Osteoblast (primary cell): ENCODE results near the gene MT1HL1. TPM values are rescaled to one million over a fixed set of nuclear protein-coding genes. Genes with fewer than 3 reads are reported as not detected.

Source experiments
- DNase-seq: peaks from one replicate; pipeline ENCODE4 v3.0.0; 2011; ENCODE audit warnings: low spot score, mixed read lengths; ENCODE audit not compliant: insufficient read length; ENCODE audit errors: missing footprints
- H2AFZ ChIP-seq: 2 replicates; pipeline ENCODE4 v1.6.0; 2011; ENCODE audit warnings: mild to moderate bottlenecking, low read length
- H3K27ac ChIP-seq: 2 replicates; pipeline ENCODE4 v1.5.1; 2011; ENCODE audit warnings: mild to moderate bottlenecking, low read depth, low read length, moderate library complexity
- H3K27me3 ChIP-seq: 2 replicates; pipeline ENCODE4 v1.6.0; 2012; ENCODE audit warnings: mild to moderate bottlenecking, control low read depth, inconsistent platforms, low read length, moderate library complexity; ENCODE audit not compliant: insufficient read depth
- H3K36me3 ChIP-seq: 2 replicates; pipeline ENCODE4 v1.5.1; 2011; ENCODE audit warnings: mild to moderate bottlenecking, low read length, control low read depth, moderate library complexity; ENCODE audit not compliant: insufficient read depth
- H3K4me1 ChIP-seq: 2 replicates; pipeline ENCODE4 v1.5.1; 2011; ENCODE audit warnings: mild to moderate bottlenecking, low read length, control low read depth, moderate library complexity; ENCODE audit not compliant: insufficient read depth
- H3K4me2 ChIP-seq: 2 replicates; pipeline ENCODE4 v1.6.0; 2011; ENCODE audit warnings: mild to moderate bottlenecking, low read length; ENCODE audit not compliant: insufficient read depth
- H3K4me3 ChIP-seq: fragments of 200-600 bp; sonication (generic); 3 replicates; pipeline ENCODE4 v1.5.1; 2012; ENCODE audit warnings: mild to moderate bottlenecking, low read length, inconsistent platforms; ENCODE audit not compliant: insufficient read depth
- H3K79me2 ChIP-seq: 2 replicates; pipeline ENCODE4 v1.6.0; 2012; ENCODE audit warnings: mild to moderate bottlenecking, low read length, control low read depth, inconsistent platforms; ENCODE audit not compliant: insufficient read depth
- H3K9me3 ChIP-seq: 2 replicates; pipeline ENCODE4 v1.5.1; 2011; ENCODE audit warnings: low read depth, low read length, control low read depth
- H4K20me1 ChIP-seq: 2 replicates; pipeline ENCODE4 v1.6.0; 2012; ENCODE audit warnings: mild to moderate bottlenecking, low read length, control low read depth; ENCODE audit not compliant: insufficient read depth
- CTCF ChIP-seq: IDR thresholded peaks from 2 replicates; pipeline ENCODE4 v1.5.1; 2011; ENCODE audit warnings: mild to moderate bottlenecking, low read depth, low read length, moderate library complexity; ENCODE audit errors: extremely low read depth
- total RNA-seq: library from RNA; depleted of rRNA; stranded (reverse); fragments of >200 nt; gene quantifications from 2 replicates; pipeline ENCODE4 v1.2.3, GENCODE V29; 2012

MT1HL1 gene
- total RNA-seq, 1 donor = not detected

DNA sequence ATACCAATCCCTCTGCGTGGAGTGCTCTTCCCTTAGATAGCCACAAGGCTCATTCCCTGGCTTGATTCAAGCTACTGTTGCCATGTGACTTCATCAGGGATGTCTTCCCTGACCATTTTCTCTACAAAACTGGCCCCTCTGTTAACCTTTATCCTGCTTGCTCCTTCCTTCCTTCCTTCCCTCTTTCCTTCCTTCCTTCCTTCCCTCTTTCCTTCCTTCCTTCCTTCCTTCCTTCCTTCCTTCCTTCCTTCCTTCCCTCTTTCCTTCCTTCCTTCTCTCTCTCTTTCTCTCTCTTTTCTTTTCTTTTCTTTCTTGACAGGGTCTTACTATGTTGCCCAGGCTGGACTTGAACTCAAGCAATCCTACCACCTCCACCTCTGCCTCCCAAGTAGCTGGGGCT lies 31.5 kb upstream of the MT1HL1 start:
- no peaks in the 10 kb centered on the region for H3K79me2 ChIP-seq
- no peaks in the 10 kb centered on the region for H4K20me1 ChIP-seq
- H3K4me3 ChIP-seq = no peak overlapping the region
- no peaks in the 10 kb centered on the region for H3K36me3 ChIP-seq
- H3K9me3 ChIP-seq = peaks cover 7% of the 10 kb centered on the region
- no peak overlapping the region for H3K27ac ChIP-seq
- no peak for DNase-seq
- no peak overlapping the region for H3K4me2 ChIP-seq
- H3K4me1 ChIP-seq = no peaks in the 10 kb centered on the region
- TF ChIP-seq CTCF = no peak
- H3K27me3 ChIP-seq = no peaks in the 10 kb centered on the region
- no peak overlapping the region for H2AFZ ChIP-seq

DNA sequence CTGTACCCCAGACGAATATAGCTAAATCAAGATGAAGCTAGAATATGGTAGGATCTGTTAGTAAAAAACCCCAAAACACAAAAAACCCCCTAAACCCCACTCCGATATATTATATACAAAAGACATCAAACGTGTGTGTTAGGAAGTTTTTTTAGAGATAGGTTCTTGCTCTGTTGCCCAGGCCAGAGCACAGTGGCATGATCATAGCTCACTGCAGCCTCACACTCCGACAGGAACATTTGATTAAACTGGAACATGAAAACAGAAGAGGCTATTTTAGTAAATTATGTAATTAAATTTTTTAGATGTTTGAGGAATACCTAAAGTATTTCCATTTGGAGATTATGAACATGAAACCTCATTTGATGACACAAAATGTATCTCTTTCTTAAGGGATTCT lies 29.6 kb upstream of the MT1HL1 start:
- H3K4me1 ChIP-seq = no peaks in the 10 kb centered on the region
- no peaks in the 10 kb centered on the region for H3K79me2 ChIP-seq
- H2AFZ ChIP-seq = no peak overlapping the region
- H3K27me3 ChIP-seq = no peaks in the 10 kb centered on the region
- no peaks in the 10 kb centered on the region for H4K20me1 ChIP-seq
- no peak overlapping the region for H3K4me2 ChIP-seq
- no peaks in the 10 kb centered on the region for H3K36me3 ChIP-seq
- no peak for TF ChIP-seq CTCF
- DNase-seq = no peak
- peaks cover 7% of the 10 kb centered on the region for H3K9me3 ChIP-seq
- no peak overlapping the region for H3K4me3 ChIP-seq
- H3K27ac ChIP-seq = no peak overlapping the region

DNA sequence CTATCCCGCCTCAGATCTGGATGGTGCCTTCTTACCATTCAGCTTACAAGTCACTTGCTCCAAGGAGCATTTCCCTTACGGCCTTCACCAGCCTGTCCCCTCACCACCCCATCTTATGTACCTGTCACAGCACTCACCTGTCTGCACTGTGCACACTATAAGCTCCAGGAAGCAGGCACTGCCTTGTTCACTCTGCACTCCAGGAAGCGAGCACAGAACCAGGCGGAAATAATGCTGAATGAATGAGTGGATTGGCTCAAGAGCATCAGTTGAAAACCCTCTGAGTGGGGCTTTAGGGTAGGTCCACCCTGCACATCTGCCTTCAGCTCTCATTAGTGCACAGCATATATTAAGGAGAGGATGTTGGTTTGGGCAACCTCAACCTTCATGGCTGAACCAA lies 28.8 kb upstream of the MT1HL1 start:
- Histone ChIP-seq H4K20me1 (no peaks in the 10 kb centered on the region), H3K4me3 (no peak overlapping the region), H3K4me1 (no peaks in the 10 kb centered on the region), H2AFZ (no peak overlapping the region), H3K4me2 (no peak overlapping the region), H3K36me3 (no peaks in the 10 kb centered on the region), H3K9me3 (peaks cover 7% of the 10 kb centered on the region), H3K27me3 (no peaks in the 10 kb centered on the region), H3K79me2 (no peaks in the 10 kb centered on the region), H3K27ac (no peak overlapping the region)
- TF ChIP-seq CTCF = no peak
- no peak for DNase-seq

GRCh38 chr1:237032029-237032428 lies 27.8 kb upstream of the MT1HL1 start:
- Histone ChIP-seq H3K4me3 (no peak overlapping the region), H3K9me3 (peaks cover 7% of the 10 kb centered on the region), H3K27ac (no peak overlapping the region), H3K36me3 (no peaks in the 10 kb centered on the region), H3K27me3 (no peaks in the 10 kb centered on the region), H3K4me1 (no peaks in the 10 kb centered on the region), H3K4me2 (no peak overlapping the region), H2AFZ (no peak overlapping the region), H4K20me1 (no peaks in the 10 kb centered on the region), H3K79me2 (no peaks in the 10 kb centered on the region)
- no peak for TF ChIP-seq CTCF
- DNase-seq = no peak
